A172 (cell line): Measurements from ENCODE around the gene PARL. TPM values are rescaled to one million over a fixed set of nuclear protein-coding genes. Genes with fewer than 3 reads are reported as not detected.

Experiments used
- DNase-seq: peaks from one replicate; pipeline ENCODE4 v3.0.0-alpha.2; 2015; ENCODE audit warnings: low spot score
- total RNA-seq: library from RNA; depleted of rRNA; stranded (reverse); fragments of >200 nt; shearing (Covaris generic); gene quantifications from 2 replicates; pipeline ENCODE4 v1.2.3, GENCODE V29; 2014; rRNA removed

Gene PARL, protein sequence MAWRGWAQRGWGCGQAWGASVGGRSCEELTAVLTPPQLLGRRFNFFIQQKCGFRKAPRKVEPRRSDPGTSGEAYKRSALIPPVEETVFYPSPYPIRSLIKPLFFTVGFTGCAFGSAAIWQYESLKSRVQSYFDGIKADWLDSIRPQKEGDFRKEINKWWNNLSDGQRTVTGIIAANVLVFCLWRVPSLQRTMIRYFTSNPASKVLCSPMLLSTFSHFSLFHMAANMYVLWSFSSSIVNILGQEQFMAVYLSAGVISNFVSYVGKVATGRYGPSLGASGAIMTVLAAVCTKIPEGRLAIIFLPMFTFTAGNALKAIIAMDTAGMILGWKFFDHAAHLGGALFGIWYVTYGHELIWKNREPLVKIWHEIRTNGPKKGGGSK
- total RNA-seq, result 45.8 and 65.7 TPM in 2 replicates

- peak; percentile 91 for DNase-seq
Measured at GRCh38 chr3:183884427-183885296, at the start of gene PARL. TSS of gene PARL (minus strand) at chr3:183884880. CDS start at chr3:183884846, 34 bp downstream.

GRCh38 chr3:183933160-183933559 lies 48.5 kb upstream of the PARL start:
- no peak for DNase-seq

DNA sequence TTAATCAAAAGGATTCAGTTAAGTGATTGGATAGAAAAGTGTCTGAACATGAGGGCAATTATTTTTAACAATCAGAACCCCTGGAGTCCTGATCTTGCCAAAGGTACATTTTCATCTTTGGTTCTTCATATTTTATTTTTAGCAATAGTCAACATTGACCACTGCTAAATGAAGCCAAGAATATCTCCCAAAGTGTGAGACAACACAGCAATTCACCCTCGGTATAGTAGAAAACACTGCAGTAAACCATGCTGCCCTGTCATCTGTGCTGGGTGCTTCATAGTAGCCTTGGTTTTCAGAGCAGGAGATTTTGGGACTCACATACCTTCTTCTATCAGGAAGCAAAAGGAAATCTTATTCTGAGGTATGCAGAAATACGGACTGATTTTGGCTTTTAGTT lies 47.2 kb upstream of the PARL start:
- no peak for DNase-seq

DNA sequence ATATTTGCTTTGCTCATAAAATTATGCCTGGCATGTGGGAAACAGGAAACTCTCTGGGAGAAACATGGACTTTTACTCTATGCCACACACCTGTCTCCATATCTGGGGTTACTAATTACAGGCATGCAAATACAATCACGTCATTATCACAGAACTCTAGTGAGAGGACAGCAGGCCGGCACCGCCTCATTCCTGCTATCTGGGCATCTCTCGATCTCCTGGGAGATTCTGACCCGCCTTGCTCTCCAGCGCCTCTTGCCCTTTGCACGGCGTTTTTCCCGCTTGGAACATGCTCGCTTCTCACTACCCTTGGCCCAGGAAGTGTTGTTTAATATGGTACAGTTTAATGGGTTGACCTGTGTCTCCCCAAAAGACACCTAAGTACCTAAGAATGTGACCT lies 45.4 kb upstream of the PARL start:
- DNase-seq, result no peak

DNA sequence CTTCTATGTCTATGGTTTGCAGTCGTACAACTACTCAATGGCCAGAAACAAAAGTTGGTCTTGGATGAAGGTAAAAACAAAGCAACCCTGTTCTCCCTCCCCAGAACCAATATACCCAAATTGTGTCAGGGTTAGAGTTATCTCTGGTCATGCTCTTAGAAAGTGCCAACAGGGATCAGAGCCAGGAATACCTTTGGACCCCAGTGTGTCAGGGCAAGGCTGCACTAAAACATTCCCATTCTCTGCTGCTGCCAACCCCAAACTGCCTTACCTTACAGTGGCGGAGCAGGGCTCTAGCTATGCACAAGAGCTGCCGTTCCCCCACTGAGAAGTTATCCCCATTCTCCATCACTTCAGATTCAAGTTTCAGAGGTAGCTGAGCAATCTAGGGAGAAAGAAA lies 42.4 kb upstream of the PARL start:
- DNase-seq, result no peak

DNA sequence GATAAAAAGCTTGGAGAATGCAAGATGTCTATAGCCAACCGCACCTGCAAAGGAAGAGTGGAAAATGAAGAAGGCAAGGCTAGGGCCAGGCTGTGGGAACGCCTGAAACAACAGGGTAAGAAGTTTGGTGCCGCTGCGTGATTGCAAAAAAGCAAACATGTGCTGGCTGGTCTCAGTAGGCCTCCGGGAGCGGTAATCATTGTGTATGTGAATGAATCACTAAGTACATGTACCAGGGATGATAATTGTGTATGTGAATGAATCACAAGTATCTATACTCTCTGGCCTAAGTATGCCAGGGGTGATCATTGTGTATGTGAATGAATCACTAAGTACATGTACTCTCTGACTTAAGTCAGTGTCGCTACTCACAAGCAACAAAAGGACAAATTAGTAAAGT lies 40.3 kb upstream of the PARL start:
- no peak for DNase-seq

GRCh38 chr3:183924543-183924942 lies 39.9 kb upstream of the PARL start:
- DNase-seq, result no peak

DNA sequence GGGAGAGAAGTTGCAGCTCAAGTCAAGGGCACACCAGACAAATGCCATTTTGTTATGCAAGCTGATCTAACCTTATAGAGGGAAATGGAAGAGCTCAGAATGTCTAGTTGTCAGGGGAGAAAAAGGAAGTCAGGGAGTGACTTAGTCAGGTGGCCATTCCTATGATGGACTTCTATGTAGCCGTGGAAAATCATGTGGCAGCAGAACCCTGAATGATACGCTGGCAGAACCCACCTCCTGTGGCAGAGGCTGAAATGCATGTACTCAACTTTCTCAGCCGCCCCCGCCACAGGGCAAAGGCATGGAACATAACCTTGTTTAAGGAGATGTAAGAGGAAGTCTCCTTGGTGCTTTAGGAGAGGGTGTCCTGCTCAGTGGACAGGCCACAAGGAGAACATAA lies 37.7 kb upstream of the PARL start:
- DNase-seq, result no peak

DNA sequence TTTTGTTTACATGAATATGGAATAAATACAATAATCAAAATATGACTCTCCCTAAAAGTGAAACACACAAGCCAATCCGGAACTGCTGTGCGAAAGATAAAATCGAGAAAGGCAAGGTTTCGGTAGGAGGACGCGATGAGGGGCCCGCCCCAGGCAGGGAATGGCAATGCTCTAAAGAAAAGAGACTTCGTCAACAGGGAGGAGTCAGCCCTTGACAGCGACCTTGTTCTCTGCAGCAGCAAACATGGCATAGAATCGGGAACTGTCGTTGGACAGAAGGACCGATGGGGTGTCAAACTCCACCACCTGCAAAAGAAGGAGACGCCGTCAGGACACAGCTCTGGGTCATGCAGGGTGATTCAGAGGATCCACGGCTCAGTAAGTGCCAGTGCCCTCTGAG lies 36.4 kb upstream of the PARL start:
- DNase-seq, result no peak

- DNase-seq, result no peak
Measured at GRCh38 chr3:183920416-183920815, 35.7 kb upstream of the PARL start.

- no peak for DNase-seq
Measured at GRCh38 chr3:183918178-183918577, 33.5 kb upstream of the PARL start.

GRCh38 chr3:183917776-183918175 lies 33.1 kb upstream of the PARL start:
- DNase-seq, result no peak

DNA sequence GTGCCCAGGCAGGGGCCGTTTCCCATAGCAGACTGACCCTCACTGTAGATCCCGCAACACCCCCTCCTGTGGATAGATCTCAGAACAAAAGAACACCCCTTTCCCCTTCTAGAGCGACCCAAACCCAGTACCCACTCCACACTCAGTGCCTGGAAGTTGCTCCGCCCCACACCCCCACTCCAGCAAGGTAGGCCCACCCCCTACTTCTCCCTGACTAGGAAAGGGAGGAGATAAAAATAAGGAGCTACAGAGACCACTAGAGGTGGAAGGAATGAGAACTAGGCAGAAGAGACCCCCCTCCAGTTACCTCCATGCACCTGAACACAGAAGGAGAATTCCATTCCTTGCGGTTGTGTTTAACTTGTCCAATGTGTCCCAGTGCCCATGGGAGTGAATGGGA lies 30.2 kb upstream of the PARL start:
- DNase-seq, result no peak

GRCh38 chr3:183913580-183913920 lies 28.9 kb upstream of the PARL start:
- no peak for DNase-seq

DNA sequence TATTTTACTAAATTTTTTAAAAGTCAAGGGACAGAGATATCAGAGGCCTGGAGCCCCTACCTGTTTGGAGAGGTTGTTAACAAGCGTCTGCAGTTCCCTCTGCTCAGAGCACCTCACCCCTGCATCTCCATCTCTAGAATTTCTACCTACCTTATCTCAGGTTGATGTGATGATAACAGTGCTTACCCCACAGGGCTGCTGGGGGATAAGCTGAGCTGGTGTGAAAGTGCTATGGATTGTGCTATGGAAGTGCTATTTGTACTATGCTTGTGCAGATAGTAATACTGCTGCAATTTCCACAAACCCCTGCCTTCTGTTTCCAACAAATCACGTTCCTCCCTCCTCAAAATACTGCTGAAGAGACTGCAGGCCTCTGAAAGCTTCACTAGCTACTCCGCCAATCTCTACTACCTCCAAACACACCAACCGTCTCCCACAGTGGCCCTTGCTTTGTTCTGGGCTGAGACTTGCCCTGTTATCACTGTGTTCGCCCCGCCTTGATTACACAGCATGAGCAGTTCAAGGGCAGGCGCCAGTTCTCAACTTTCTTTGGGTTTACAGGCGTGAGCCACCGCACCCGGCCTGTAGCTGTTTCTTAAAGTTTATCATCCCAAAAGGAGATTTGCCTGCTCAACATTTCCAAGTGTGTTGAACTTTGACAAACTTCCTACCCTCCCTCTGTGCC lies 28.4 kb upstream of the PARL start:
- DNase-seq, result no peak

DNA sequence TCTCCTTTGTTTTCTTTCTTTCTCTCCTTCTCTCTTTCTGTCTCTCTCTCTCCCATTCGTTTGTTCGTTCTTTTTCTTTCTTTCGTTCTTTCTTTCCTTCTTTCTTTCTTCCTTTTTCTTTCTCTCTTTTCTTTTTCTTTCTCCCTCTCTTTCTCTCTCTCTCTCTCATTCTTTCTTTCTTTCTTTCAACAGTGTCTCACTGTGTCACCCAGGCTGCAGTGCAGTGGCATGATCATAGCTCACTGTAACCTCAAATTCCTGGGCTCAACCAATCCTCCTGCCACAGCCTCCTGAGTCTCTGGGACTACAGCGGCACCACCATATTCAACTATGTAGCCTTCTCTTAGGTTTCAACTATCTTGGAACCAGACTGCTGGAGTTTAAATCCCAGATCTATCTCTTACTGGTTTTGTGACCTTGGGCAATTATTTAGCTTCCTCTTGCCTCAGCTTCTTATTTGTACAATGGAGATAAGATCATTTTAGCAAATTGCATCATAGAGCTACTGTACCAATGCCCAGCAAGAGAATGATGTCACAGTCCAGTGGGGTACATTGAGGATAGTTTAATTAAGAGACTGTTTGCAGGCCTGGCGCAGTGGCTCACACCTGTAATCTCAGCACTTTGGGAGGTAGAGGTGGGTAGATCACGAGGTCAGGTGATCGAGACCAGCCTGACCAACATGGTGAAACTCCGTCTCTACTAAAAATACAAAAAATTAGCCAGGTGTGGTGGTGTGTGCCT lies 27.3 kb upstream of the PARL start:
- DNase-seq, result no peak

DNA sequence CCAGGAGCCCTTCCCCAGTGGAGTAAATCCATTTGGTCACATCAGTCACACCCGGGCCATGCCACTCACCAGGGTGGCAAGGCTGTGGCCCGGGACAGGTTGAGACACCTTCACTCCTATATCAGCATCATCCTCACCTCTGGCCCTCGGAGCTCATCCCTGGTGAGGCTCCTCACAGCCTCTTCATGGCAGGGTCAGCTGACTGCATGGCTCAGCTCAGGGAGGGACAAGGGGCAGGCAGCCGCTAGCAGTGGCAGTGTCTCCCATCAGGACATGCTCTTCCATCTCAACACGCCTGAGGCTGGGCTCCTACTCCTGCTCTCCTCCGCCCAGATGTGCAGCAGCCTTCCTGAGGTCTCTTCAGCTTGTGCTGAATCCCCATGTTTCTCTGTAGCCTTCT lies 26.4 kb upstream of the PARL start:
- no peak for DNase-seq

DNA sequence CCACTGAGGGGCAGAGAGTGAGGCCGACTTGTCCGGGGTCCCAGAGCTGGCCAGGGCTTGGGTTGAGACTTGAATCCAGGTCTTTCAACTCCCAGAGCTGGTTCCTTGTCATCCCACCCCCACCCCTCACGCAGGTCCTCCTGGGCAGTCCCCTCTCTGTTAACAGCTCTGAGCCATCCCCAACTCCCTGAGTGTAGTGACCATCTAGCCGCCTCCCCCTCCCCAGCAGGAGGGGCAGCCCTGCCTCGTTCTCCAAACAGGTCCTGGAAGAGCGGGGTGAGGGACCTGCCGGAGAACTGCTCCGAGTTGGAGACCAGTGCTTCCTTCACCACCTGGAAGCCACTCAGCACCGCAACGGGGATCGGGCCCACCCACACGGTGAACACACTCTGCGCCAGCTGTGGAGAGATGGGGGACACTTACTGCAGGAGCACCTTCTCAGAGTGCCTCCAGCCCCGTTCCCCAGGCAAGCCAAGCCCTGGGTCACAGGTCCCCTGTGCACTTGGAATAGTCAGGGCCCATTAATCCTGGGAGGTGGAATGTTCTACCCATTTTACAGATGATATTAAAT lies 24.4 kb upstream of the PARL start:
- no peak for DNase-seq

DNA sequence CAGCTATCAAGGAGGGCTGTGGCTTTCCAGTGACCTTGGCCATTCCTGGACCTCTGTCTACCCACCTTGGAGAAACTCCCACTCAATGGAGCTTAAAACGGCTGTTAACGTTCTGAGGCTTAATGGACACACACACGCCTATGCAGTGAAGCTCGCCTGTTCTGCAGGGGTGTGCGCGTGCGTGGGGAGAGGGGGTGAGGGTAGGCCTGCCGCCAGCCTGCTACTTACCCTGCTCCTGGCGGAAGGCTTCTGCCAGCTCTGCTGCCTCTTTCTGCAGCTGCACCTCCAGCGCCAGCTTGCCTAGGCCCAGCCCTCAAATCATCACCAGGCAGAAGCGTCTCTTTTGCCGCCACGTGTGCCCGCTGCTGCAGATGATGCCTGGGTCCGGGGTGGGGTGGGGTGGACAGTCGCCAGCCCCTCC lies 23.2 kb upstream of the PARL start:
- DNase-seq, result no peak

GRCh38 chr3:183907176-183907575 lies 22.5 kb upstream of the PARL start:
- no peak for DNase-seq

DNA sequence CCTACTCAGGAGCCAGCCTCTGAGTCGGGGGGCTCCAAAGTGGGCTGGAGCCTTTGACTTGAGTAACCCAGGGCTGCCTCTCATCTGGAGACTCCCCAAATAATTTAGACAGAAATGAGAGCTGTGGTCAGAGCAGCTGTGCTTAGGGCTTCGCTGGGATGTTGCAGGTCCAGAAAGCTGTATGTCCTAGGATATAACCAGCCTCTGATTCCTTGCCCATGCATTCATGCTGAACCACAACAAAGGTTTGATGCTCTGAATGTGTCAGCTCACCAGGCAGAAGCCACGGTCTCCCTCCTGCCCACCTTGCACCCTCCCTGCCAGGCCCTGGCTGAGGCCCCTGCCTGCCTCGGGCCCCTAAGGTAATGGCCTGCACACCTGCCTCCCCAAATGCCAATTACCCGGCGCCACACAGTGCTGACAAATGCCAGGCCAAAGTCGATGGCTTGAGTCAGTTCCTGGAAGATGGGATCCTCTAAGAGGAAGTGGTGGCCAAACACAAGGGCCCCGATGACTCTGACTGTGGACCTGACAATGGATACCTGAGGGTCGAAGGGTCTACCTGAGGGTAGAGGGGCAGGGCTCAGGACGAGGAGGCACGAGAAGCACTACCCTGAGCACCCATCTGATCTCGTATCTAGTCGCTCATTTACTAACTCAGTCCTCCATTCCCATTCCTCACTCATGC lies 21.7 kb upstream of the PARL start:
- DNase-seq, result no peak
